HG02642 (cell line): ENCODE results near the gene C6orf89.
A peak's percentile ranks its signal among the peaks of the same experiment; 100 is the strongest.

Source experiments
- ATAC-seq: cut with Tn5 transposase; IDR thresholded peaks from one replicate; pipeline ENCODE4 v1.9.1; 2021; ENCODE audit warnings: mild to moderate bottlenecking; ENCODE audit not compliant: unreplicated experiment, poor library complexity

The C6orf89 gene, protein sequence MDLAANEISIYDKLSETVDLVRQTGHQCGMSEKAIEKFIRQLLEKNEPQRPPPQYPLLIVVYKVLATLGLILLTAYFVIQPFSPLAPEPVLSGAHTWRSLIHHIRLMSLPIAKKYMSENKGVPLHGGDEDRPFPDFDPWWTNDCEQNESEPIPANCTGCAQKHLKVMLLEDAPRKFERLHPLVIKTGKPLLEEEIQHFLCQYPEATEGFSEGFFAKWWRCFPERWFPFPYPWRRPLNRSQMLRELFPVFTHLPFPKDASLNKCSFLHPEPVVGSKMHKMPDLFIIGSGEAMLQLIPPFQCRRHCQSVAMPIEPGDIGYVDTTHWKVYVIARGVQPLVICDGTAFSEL

DNA sequence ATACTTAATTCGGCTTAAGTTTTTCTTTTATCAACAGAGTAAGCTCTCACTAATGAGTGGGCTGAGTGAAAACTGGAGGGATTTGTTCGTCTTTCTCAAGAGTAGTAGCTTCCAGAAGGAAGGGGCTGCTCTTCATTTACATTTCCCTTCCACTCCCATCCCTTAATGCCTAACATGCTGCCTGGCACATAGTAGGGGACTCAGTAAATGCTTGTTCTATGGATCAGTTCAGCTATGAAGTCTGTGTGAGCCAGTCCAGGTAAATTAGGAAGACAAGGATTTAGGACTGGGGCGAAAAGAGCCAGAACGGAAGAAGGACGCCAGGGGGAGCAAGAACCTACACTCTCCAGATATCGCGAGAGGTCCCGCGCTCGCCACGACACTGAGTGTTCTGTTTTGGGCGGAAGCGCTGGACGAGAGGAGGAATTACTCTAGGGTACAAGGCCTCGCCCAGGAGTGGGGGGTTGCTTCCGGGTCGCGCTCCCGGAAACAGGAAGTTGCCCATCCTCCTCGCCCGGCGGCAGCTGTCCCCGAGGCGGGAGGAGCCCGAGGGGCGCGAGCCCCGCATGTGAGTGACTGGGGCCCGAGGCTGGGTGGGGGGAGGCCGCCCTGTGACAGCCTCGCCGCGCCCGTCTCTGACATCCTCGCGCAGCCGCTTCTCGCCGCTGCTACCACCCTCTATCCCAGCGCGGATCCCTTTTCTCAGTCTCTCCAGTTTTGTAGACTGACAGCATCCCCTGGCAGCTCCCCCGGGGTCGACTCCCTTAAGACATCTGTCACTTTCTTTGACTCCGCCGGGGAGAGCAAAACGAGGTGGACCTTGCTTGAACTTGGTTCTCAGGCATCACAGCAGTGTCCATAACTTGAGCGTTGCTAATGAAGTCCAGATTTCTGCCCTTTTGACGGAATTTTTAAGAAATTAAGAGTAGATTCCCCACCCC lies at the start of gene C6orf89:
Gene C6orf89, plus strand, starts transcription at position 492 of the 941 bp plus-strand sequence. CDS start 13,493 bp downstream, outside the sequence.
- ATAC-seq: peak; percentile 99

DNA sequence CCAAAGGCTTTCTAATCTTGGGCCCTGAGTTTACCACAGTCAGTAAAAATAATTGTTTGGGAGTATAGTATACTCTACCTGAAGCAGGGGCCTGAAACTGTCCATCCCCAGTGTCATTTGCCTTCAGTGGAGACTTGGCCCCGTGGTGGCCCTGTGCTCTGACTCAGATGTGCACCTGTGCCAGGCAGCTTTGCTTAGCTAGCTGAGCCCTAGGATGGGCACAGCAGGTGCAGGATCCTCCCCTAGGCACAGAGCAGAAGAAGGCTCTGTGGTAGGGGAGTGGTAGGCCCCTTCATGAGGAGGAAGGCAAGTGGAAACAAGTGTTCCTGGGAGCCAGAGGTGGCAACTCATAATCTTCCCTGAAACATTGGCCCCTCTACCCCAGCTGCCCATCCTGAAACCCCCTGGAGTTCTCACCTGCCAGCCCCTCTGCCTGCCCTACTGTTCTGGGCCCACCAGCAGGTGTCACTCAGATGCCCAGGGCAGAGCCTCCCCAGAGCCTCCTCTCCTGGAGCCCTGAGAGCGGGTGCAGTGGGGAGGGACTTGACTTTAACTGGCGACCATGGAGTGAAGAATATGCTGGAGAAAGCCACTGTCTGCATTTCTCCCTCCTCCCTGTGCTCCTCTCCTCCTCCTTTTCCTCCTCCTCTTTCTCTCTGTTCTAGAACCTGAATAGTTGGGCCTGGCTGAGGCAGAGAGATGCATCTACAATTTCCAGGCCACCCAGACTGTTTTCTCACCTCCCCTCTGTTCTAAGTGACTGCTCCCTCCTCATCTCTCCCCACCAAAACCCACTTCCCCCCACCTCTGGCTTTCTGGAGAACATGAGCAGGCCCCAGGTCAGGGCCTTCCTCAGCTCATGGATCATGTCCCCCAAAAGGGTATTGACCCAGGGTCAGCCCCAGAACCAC lies 49.4 kb upstream of the C6orf89 start:
- no peak for ATAC-seq

DNA sequence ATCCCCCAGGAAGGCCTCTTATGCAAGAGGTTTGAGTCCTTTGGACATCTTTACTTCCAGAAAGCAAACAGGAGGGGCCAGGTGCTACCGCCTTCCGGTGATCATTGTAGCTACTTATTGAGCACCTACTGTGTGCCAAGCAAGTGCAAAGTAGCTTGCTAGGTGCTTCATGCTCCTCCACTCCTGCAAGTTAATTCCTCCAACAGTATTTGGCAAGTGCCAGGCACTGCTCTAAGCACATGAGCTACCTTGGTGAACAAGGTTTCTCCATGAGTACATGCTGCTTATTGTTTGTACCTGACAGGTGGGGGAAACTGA lies 48.8 kb upstream of the C6orf89 start:
- no peak for ATAC-seq

DNA sequence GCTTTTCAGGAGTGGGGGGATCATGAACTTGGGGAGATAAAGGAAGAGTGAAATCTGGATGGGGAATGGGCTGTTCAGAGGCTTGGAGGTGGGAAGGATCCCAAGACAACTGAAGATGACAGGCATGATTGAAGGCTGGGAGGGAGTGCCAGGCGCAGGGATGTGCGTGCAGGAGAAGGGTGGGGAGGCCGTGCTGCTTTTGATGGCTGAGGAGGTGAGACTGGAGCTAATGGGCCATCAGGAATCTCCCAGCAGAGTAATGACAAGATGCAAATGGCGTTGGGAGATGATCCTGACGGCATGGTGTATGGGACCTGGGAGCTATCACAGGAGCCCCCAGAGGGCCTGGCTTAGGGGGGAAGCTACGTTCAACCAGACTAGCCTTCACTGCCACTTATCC lies 48.1 kb upstream of the C6orf89 start:
- no peak for ATAC-seq

DNA sequence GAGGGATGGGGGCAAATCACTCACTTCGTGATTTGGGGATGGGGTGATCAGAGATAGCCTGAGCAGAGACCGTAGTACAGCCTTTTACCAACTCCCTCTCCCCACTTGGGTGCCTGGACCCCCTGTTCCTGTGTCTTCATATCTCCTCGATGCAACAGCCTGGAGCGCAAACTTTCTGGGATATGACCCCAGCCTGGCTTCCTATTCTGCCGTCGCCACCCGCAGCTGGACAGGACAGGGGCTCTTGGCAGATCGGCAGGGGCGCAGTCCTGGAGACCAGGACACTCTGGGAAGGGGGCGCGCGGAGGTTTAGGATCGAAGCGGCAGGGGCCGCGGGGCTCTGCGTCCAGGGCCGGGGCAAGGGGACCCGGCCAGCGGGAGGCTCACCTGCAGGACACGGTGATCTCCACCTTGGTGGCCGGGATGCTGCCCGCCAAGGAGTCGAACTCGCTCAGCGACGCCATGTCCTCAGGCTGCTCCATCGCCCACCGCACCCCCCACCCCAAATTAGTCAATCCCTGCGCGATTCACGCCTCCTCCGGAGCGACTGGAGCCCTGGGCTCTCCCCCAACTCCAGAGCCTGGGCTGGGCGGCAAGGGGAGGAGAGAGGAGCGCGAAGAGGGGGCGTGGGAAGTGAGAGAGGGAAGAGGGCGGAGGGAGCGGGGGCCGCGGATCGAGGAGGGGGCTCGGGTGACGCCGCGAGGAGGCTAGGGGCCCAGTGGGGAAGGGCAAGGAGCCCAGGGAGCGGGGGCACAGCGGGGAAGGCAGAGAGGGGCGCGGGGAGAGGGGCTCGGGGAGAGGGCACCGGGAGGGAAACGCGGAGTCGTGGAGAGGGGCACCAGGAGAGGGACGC lies 46.6 kb upstream of the C6orf89 start, which contains the start of gene CPNE5:
Gene CPNE5, minus strand, starts transcription at position 549 of the 853 bp plus-strand sequence. Its CDS starts 67 bp downstream, at position 482.
- ATAC-seq: no peak

DNA sequence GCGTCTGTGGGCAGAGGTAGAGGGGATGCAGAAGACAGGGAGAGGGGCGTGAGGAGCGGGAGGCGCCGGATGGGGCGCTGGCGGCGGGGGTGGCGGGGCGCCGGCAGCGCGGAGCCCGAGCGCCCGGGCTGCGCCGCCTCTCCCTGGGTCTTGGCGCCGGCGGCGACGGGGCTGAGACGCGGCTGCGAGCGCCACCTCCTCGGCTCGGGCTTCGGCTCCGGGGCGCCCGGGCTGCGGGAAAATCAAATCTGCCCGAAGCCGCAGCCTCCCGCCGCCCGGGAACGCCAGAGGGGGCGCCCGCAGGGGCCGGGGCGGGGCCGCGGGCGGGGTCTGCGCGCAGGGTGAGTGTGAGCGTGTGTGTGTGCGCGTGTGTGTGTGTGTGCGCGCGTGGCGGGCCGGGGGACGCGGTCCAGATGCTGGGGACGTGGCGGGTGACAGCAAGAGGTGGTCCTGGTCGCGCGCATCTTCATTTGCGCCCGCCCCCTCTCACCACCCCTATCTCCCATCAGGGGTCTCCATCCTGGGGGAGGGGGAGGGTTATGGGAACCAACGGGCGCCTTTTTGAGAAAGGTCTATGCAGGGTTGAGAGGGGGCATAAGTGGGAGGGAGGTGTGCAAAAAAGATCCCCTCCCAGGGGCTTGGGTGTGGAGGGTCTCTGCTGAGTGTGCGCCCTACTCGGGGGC lies 45.9 kb upstream of the C6orf89 start:
- no peak for ATAC-seq

DNA sequence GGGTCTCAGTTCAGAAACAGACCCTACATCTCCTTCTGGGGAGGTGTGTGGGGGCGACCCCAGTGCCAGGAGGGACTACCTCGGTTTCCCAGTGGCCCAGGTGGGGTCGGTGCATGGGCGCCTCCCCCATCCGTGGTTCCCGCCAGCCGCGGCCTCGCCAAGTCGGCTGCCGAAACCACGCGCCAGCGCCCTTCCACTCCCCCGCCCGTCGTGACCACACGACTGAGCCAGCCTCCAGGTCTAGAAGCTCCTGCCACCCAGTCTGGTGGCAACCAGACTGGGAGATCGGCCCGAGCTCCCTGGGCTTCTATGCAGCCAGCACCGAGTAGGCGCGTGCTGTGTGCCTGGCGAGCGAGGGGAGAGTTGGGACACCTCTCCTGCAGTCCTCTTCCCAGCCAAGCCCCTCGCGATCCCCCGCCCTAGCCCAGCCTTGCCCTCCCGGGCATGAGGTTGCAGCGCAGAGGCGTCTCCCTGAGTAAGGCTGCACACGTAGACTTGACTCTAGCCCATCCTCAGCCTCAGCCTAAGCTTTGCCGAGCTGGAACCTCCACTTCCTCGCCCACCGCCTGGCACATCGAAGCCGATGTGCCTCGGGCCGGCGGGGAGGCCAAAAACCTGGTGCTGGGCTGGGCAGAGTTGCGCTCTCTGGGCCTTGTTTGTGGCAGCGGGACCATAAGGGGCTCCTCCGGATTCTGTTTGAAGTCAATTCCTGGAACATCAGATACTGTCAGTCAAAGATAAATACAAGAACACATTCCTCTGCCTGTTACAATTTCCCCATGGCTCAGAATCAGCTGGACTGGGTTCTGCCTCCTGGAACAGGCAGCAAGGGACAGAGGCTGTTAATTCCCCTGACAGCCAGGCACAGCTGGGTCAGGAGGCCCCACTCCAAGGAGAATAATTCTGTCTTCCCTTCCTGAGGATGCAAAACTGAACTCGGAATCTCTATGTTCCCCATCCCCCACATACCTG lies 45.0 kb upstream of the C6orf89 start:
- no peak for ATAC-seq

DNA sequence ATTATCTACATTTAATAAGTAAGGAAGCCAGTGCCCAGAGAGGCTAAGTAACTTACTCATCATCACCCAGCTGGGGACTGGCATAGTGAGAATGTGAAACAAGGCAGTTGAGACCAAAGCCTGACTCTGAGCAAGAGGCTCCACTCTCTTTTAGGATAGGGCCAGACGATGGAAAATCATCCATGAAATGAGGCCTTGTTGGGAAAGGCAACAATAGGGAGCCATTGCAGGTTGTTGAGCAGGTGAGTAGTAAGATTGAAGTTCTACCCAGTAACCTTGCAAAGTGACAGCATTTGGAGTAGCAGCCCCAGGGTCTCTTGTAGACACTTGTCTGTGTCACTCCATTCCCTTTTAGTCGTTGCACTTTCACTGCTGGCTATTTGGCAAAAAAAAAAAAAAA lies 44.0 kb upstream of the C6orf89 start:
- ATAC-seq: no peak

DNA sequence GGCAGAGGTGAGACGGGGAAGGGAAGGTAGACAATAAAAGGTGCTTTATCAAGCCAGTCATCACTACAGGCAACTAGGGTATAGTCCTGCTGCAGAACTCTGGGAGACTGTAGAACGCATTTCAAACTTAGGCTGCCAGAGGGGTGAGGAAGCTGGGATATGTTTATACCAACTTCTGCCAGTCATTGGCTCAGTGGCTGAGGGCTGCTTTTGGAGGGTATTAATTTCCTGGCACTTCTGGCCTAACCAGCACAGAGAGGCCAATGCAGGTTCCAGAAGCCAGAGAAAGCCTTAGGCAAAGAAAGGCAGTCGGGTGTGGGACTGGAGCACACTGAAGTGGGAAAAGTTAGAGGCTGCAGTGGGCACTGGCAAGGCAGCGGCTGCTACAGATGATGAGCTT lies 42.6 kb upstream of the C6orf89 start:
- ATAC-seq: no peak

DNA sequence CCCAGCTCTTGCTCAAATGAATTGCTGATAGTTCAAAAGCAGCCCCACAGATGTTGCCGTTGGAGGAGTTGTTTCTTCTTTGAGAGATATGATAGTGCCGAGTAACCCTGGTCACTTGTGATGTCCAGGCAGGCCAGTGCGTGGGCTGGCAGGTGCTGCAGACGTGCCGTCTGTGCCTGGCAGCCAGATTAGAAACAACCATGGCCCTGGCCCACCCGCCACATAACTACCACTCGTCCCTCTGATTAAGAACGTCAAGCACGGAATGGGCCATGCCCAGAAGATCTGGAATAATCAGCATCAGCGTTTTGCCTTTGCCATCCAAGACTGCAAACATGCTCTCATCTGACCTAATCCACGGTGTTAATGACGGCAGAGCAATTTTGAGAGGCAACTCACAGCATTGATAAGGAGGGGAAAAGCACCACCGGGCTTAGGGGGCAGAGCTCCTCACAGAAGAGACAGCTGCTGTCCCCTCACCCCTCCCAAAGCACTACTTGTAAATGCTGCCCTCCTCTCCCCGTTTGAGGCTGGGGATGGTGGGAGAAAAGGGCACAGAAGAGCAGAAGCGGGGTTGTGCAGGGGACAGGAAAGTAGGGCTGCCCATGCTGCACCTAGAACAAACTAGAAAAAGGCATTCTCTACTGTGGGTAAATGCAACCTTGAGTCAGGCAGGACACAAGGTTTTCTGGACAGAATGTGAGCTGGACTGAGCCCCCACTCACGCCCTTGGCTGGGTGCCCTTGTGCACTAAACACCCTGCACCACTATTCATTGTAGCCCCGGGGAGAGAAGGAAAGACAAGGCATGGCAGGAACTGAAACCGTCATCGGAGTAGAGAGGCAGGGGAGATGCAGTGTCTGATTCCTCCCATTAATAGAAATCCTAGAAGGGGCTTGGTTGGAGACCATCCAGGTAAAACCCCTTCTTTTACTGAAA lies 41.3 kb upstream of the C6orf89 start:
- no peak for ATAC-seq

DNA sequence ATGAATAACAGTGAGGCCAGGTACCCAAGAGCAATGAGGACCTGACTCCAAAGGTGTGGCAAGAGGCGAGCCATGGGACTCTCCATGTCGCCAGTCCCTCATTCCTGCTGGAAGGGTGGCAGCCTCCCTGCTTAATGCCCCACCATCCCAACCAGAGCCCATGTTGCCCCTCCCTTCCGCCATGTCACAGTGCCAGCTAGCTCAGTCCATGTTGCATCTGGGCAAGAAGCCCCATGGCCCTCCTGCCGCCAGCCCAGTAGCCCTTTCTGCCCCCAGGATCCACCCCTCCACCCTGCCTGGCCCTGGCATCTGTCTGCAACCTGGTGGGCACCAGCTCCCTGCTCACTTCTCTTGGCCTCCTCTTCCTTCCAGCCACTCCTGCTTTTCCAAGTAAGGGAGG lies 40.5 kb upstream of the C6orf89 start:
- no peak for ATAC-seq

DNA sequence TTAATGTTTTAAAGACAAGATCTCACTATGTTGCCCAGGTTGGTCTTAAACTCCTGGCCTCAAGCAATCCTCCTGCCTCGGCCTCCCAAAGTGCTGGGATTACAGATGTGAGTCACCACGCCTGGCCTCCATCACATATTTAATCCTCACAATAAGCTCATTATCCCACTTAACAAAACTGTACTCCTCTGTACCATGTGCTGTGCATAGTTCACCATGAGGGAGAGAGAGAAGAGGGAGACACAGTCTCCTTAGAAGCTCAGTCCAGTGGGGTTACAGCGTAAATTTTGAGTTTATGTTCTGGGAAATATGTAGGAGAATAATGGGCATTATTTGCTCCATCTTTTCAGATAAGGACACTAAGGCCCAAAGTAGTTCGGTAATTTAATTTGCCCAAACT lies 38.6 kb upstream of the C6orf89 start:
- ATAC-seq: no peak

DNA sequence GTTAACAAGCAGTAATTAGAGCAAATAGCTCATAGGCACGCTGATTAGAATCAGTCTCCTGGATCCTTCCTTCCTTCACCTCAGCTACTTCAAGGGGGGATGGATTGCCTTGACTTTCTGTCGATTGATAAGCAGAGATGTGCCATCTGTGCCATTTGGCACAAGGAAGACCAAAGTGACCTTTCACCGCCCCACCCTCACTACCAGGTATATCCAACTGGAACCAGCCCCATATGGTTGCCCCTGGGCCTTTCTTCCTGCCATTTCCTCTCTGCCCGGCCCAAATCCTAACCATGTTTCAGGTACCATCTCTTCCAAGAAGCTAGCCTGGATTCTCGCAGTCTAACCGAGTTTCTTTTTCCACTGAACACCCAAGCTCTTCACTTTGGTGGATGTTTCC lies 37.8 kb upstream of the C6orf89 start:
- ATAC-seq: no peak

DNA sequence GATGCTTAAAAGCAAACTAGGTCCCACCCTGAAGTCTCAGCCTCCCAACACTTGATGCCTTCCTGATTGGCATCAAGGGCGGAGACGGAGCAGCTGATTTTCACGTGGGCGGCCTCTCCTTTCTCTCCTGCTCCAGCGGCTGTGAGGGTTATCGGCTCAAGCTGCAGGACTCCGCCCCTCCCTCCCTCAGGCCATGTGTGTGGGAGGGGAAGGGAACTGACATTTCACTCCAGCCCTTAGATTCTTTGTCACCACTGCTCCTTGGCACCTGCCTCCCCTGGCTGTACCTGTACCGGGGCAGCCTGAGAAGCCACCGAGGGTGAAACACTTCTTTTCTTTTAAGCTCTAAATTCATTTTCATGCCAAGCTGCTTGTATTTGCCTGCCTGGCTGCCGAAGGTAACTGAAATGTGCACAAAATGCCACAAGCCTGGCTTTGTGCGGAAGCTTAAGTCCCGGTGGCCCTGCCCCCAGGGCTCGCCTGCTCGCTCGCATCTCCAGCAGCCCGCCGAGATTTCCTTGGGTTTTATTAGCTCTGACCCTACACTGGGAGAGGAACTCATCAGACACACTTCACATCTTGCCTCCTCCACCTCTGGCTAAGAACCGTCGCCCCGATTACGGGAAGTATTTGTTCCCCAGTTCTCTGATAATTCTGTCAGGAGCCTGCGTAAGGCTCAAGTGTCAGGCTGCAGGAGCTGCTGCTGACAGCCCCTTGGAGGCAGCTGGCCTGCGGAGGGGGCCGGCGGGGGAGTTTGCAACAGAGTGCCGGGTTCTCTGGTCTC lies 36.9 kb upstream of the C6orf89 start:
- ATAC-seq: no peak

DNA sequence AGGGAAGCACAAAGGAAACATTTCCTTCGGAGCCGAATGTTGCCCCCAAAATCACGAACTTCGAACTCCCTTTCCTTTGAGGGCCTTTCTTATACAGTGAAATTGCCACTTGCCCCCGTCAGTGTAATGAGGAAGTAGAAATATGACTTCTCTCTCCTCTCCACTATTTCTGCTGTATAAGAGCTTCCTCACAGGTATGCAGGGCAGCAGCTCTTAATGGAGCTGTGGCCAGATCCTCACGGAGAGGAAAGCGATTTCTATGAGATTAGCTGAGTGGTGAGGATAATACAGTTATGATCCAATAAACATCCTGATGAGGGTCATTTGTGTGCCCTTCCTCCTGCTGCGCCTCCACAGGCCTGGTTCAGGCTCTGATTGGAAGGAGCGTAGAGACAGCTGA lies 35.7 kb upstream of the C6orf89 start:
- ATAC-seq: no peak

DNA sequence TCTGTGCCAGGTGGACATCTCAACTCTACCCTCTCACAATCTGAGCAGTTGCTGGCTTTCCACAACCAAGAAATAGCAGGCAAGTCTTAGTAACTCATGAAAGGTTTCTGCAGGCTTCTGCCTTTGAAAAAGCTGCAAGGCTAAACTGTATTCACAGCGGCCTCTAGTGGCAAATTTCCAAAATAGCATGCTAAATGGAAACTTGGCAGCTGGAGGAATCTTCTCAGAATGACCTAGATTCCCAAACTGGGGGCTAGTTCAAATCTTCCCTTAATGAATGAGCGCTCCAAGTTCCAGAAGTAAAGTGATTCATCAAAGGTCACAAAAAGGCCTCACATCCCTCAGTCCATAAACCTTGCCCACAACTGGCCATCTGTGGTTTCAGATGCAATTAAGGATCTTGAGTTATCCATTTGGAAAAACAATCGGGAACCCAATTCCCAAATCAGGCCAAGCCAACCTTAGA lies 34.6 kb upstream of the C6orf89 start:
- ATAC-seq: no peak
